HEK293 (cell line): ENCODE results near the gene PITPNM1.

ENCODE experiments used
- CTCF ChIA-PET: fragments of 350-600 bp; formaldehyde crosslinking; extraction: SDS; loops from one replicate; lab custom pipeline; 2021; ENCODE audit warnings: antibody characterized with exemption; lab: Yijun Ruan, JAX
- POLR2A ChIA-PET: fragments of 300-600 bp; formaldehyde crosslinking; extraction: SDS; loops from one replicate; lab custom pipeline; 2020; ENCODE audit warnings: antibody characterized with exemption, inconsistent platforms; lab: Yijun Ruan, JAX
- H3K27ac ChIP-seq: fragments of 200-500 bp; sonication (Bioruptor generic); 2 replicates; pipeline ENCODE4 v1.5.1; 2014; ENCODE audit warnings: low read depth, low read length, control low read depth, inconsistent platforms; ENCODE audit errors: extremely low read depth
- H3K36me3 ChIP-seq, 2 experiments: fragments of 200-500 bp in 1 of 2; sonication (Bioruptor generic) in 1 of 2; 1 replicate in 1 of 2; 2 replicates in 1 of 2; pipeline ENCODE4 v1.5.1; 2014 to 2017; ENCODE audit warnings: inconsistent platforms in 2 of 2, low read length in 2 of 2; ENCODE audit not compliant: control insufficient read depth in 2 of 2, insufficient read depth in 1 of 2
- H3K4me1 ChIP-seq: fragments of 200-500 bp; sonication (Bioruptor generic); 2 replicates; pipeline ENCODE4 v1.5.1; 2014; ENCODE audit warnings: mild to moderate bottlenecking, low read length, inconsistent platforms; ENCODE audit not compliant: control insufficient read depth, insufficient read depth
- H3K4me3 ChIP-seq: 2 replicates; pipeline ENCODE4 v1.5.1; 2011; ENCODE audit warnings: low read depth, mild to moderate bottlenecking, control low read depth, low read length, moderate library complexity
- H3K9me3 ChIP-seq: fragments of 200-500 bp; sonication (Bioruptor generic); 2 replicates; pipeline ENCODE4 v1.5.1; 2014; ENCODE audit warnings: low read depth, low read length, inconsistent platforms; ENCODE audit not compliant: control insufficient read depth, insufficient read depth
- GLIS2 ChIP-seq: fragments of 450-650 bp; formaldehyde crosslinking; IDR thresholded peaks from 2 replicates; pipeline ENCODE4 v1.5.1; 2016; ENCODE audit warnings: missing biosample characterization, missing genetic modification characterization
- SP3 ChIP-seq: fragments of 450-650 bp; formaldehyde crosslinking; IDR thresholded peaks from 2 replicates; pipeline ENCODE4 v1.5.1; 2016; ENCODE audit warnings: missing biosample characterization, missing genetic modification characterization
- ZBTB8A ChIP-seq: fragments of 450-650 bp; formaldehyde crosslinking; IDR thresholded peaks from 2 replicates; pipeline ENCODE4 v1.5.1; 2016; ENCODE audit warnings: missing biosample characterization, missing genetic modification characterization
- ZEB2 ChIP-seq: fragments of 450-650 bp; formaldehyde crosslinking; IDR thresholded peaks from 2 replicates; pipeline ENCODE4 v1.5.1; 2016; ENCODE audit warnings: missing biosample characterization, missing genetic modification characterization
- ZFHX2 ChIP-seq: fragments of 450-650 bp; formaldehyde crosslinking; conservative IDR thresholded peaks from 2 replicates; pipeline ENCODE4 v1.5.1; 2016; ENCODE audit warnings: missing biosample characterization, missing genetic modification characterization
- ZFP41 ChIP-seq: fragments of 450-650 bp; formaldehyde crosslinking; IDR thresholded peaks from 2 replicates; pipeline ENCODE4 v1.5.1; 2016; ENCODE audit warnings: missing biosample characterization, missing genetic modification characterization, borderline replicate concordance
- ZNF132 ChIP-seq: fragments of 450-650 bp; formaldehyde crosslinking; IDR thresholded peaks from 2 replicates; pipeline ENCODE4 v1.5.1; 2017; ENCODE audit warnings: missing biosample characterization, missing genetic modification characterization, borderline replicate concordance
- ZNF175 ChIP-seq: fragments of 450-650 bp; formaldehyde crosslinking; IDR thresholded peaks from 2 replicates; pipeline ENCODE4 v1.5.1; 2016; ENCODE audit warnings: missing biosample characterization, missing genetic modification characterization
- ZNF266 ChIP-seq: fragments of 450-650 bp; formaldehyde crosslinking; IDR thresholded peaks from 2 replicates; pipeline ENCODE4 v1.5.1; 2016; ENCODE audit warnings: missing biosample characterization, missing genetic modification characterization, low read depth
- ZNF341 ChIP-seq: fragments of 450-650 bp; formaldehyde crosslinking; IDR thresholded peaks from 2 replicates; pipeline ENCODE4; 2016; ENCODE audit warnings: low read depth, missing biosample characterization, missing genetic modification characterization
- ZNF350 ChIP-seq: fragments of 450-650 bp; formaldehyde crosslinking; IDR thresholded peaks from 2 replicates; pipeline ENCODE4 v1.5.0; 2017; ENCODE audit warnings: missing biosample characterization, mild to moderate bottlenecking, missing genetic modification characterization
- ZNF391 ChIP-seq: fragments of 450-650 bp; formaldehyde crosslinking; IDR thresholded peaks from 2 replicates; pipeline ENCODE4 v1.5.1; 2016; ENCODE audit warnings: low read depth, missing biosample characterization, missing genetic modification characterization, borderline replicate concordance
- ZNF521 ChIP-seq: fragments of 450-650 bp; formaldehyde crosslinking; IDR thresholded peaks from 2 replicates; pipeline ENCODE4 v1.5.1; 2017; ENCODE audit warnings: missing biosample characterization, mild to moderate bottlenecking, missing genetic modification characterization
- ZNF549 ChIP-seq: fragments of 450-650 bp; IDR thresholded peaks from 2 replicates; pipeline ENCODE4 v1.5.1; 2018; ENCODE audit warnings: missing biosample characterization, missing genetic modification characterization, mild to moderate bottlenecking, inconsistent platforms, moderate library complexity
- ZNF610 ChIP-seq: fragments of 450-650 bp; formaldehyde crosslinking; IDR thresholded peaks from 2 replicates; pipeline ENCODE4 v1.5.1; 2016; ENCODE audit warnings: missing biosample characterization, missing genetic modification characterization, borderline replicate concordance
- ZNF660 ChIP-seq: fragments of 450-650 bp; IDR thresholded peaks from 2 replicates; pipeline ENCODE4 v1.5.1; 2018; ENCODE audit warnings: missing biosample characterization, mild to moderate bottlenecking, missing genetic modification characterization
- ZNF747 ChIP-seq: fragments of 450-650 bp; formaldehyde crosslinking; IDR thresholded peaks from 2 replicates; pipeline ENCODE4 v1.5.1; 2016; ENCODE audit warnings: missing biosample characterization, missing genetic modification characterization
- ZNF768 ChIP-seq: fragments of 450-650 bp; formaldehyde crosslinking; IDR thresholded peaks from 2 replicates; pipeline ENCODE4 v1.5.1; 2018; ENCODE audit warnings: missing biosample characterization, mild to moderate bottlenecking, missing genetic modification characterization
- ZNF777 ChIP-seq: fragments of 450-650 bp; formaldehyde crosslinking; IDR thresholded peaks from 2 replicates; pipeline ENCODE4 v1.5.1; 2017; ENCODE audit warnings: missing biosample characterization, missing genetic modification characterization, borderline replicate concordance
- ZNF791 ChIP-seq: fragments of 450-650 bp; formaldehyde crosslinking; IDR thresholded peaks from 2 replicates; pipeline ENCODE4 v1.5.1; 2016; ENCODE audit warnings: missing biosample characterization, missing genetic modification characterization
- ZNF843 ChIP-seq: fragments of 450-650 bp; formaldehyde crosslinking; IDR thresholded peaks from 2 replicates; pipeline ENCODE4 v1.5.1; 2016; ENCODE audit warnings: missing biosample characterization, missing genetic modification characterization
- TF ChIP-seq, protein P1 (sequence below): fragments of 450-650 bp; formaldehyde crosslinking; IDR thresholded peaks from 2 replicates; pipeline ENCODE4 v1.5.1; 2016; ENCODE audit warnings: missing biosample characterization, missing genetic modification characterization
- TF ChIP-seq, protein P2 (sequence below): fragments of 450-650 bp; formaldehyde crosslinking; IDR thresholded peaks from 2 replicates; pipeline ENCODE4 v1.5.1; 2016; ENCODE audit warnings: missing biosample characterization, missing genetic modification characterization
- TF ChIP-seq, protein P3 (sequence below): sonication (generic); formaldehyde crosslinking; IDR thresholded peaks from 2 replicates; pipeline ENCODE4 v1.8.1; 2022; ENCODE audit warnings: mild to moderate bottlenecking, moderate library complexity, missing genetic modification reagents

Gene PITPNM1

DNA sequence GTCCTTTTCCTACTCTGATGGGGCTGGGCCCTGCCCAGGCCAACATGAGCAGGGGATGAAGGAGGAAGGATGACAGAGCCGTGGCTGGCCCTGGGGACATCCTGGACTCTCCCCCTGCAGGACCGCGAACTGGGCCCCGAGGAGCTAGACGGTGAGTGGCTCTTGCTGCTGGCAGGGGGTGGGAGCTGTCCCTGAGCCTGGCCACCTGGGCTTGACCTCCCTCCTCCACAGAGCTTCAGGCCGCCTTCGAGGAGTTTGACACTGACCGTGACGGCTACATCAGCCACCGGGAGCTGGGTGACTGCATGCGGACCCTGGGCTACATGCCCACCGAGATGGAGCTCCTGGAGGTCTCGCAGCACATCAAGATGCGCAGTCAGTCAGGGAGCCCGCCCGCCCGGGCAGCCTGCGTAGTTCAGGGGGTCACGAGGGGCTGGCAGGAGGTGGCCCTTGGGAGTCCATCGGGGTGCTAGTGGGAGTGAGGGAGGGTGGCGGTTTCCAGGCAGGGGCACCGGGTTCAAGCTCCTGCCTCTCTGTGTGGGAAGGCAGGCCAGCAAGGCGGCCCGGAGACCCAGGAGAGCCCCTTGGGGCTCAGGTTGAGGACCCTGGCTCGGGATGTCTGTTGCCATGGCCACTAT lies 49.0 kb downstream of the PITPNM1 start:
- Histone ChIP-seq H3K4me3 (no peak overlapping the region), H3K36me3 (no peaks in the 10 kb centered on the region), H3K9me3 (no peaks in the 10 kb centered on the region), H3K27ac (no peak overlapping the region), H3K4me1 (no peaks in the 10 kb centered on the region)
- no peak for TF ChIP-seq SP3
- TF ChIP-seq ZNF549 (tag by site-specific recombination): no peak
- no peak for TF ChIP-seq ZNF341 (tag by site-specific recombination)
- no peak for TF ChIP-seq ZNF747 (tag by site-specific recombination)
- TF ChIP-seq ZFP41: no peak
- TF ChIP-seq ZNF777 (tag by site-specific recombination): no peak
- ChIA-PET POLR2A (no interaction called here), CTCF (no interaction called here)

GRCh38 chr11:67455054-67455453 lies 50.1 kb downstream of the PITPNM1 start, which contains the start of gene CABP4:
Gene CABP4 (plus strand): TSS chr11:67455354. CDS start chr11:67455424, 70 bp downstream.
- Histone ChIP-seq H3K9me3 (no peaks in the 10 kb centered on the region), H3K4me1 (no peaks in the 10 kb centered on the region), H3K27ac (no peak within 1 kb of the TSS), H3K36me3 (no peaks in the 10 kb centered on the region), H3K4me3 (no peak within 1 kb of the TSS)
- TF ChIP-seq GLIS2: no peak
- TF ChIP-seq ZNF132 (tag by site-specific recombination): no peak
- TF ChIP-seq ZNF175 (tag by site-specific recombination): no peak
- TF ChIP-seq ZBTB8A: no peak
- TF ChIP-seq ZNF391 (tag by site-specific recombination): no peak
- TF ChIP-seq, protein P1, sequence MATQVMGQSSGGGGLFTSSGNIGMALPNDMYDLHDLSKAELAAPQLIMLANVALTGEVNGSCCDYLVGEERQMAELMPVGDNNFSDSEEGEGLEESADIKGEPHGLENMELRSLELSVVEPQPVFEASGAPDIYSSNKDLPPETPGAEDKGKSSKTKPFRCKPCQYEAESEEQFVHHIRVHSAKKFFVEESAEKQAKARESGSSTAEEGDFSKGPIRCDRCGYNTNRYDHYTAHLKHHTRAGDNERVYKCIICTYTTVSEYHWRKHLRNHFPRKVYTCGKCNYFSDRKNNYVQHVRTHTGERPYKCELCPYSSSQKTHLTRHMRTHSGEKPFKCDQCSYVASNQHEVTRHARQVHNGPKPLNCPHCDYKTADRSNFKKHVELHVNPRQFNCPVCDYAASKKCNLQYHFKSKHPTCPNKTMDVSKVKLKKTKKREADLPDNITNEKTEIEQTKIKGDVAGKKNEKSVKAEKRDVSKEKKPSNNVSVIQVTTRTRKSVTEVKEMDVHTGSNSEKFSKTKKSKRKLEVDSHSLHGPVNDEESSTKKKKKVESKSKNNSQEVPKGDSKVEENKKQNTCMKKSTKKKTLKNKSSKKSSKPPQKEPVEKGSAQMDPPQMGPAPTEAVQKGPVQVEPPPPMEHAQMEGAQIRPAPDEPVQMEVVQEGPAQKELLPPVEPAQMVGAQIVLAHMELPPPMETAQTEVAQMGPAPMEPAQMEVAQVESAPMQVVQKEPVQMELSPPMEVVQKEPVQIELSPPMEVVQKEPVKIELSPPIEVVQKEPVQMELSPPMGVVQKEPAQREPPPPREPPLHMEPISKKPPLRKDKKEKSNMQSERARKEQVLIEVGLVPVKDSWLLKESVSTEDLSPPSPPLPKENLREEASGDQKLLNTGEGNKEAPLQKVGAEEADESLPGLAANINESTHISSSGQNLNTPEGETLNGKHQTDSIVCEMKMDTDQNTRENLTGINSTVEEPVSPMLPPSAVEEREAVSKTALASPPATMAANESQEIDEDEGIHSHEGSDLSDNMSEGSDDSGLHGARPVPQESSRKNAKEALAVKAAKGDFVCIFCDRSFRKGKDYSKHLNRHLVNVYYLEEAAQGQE (tag by site-specific recombination): no peak
- TF ChIP-seq ZNF843 (tag by site-specific recombination): no peak
- TF ChIP-seq ZFHX2 (tag by site-specific recombination): no peak
- TF ChIP-seq, protein P2, sequence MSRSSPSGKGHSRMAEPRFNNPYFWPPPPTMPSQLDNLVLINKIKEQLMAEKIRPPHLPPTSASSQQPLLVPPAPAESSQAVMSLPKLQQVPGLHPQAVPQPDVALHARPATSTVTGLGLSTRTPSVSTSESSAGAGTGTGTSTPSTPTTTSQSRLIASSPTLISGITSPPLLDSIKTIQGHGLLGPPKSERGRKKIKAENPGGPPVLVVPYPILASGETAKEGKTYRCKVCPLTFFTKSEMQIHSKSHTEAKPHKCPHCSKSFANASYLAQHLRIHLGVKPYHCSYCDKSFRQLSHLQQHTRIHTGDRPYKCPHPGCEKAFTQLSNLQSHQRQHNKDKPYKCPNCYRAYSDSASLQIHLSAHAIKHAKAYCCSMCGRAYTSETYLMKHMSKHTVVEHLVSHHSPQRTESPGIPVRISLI (tag by site-specific recombination): no peak
- TF ChIP-seq ZNF610 (tag by site-specific recombination): no peak
- no peak for TF ChIP-seq ZNF791 (tag by site-specific recombination)
- no peak for TF ChIP-seq ZEB2 (tag by site-specific recombination)
- TF ChIP-seq ZNF660 (tag by site-specific recombination): no peak
- TF ChIP-seq ZNF266 (tag by site-specific recombination): no peak
- no peak for TF ChIP-seq ZNF350 (tag by site-specific recombination)
- TF ChIP-seq, protein P3, sequence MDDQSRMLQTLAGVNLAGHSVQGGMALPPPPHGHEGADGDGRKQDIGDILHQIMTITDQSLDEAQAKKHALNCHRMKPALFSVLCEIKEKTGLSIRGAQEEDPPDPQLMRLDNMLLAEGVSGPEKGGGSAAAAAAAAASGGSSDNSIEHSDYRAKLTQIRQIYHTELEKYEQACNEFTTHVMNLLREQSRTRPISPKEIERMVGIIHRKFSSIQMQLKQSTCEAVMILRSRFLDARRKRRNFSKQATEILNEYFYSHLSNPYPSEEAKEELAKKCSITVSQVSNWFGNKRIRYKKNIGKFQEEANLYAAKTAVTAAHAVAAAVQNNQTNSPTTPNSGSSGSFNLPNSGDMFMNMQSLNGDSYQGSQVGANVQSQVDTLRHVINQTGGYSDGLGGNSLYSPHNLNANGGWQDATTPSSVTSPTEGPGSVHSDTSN (CRISPR knock-in tag): no peak
- no peak for TF ChIP-seq ZNF768 (tag by site-specific recombination)
- TF ChIP-seq ZNF521 (tag by site-specific recombination): no peak
- TF ChIP-seq SP3: no peak
- POLR2A ChIA-PET: interaction anchor here (0.5 kb wide), 1 partner anchor 73 kb away, joined by 3 read pairs; no protein-coding TSS in a partner anchor
- CTCF ChIA-PET: interaction anchor here (0.6 to 0.7 kb wide), 2 partner anchors 43 to 1466 kb away, joined by 3 read pairs; no protein-coding TSS in a partner anchor
